Tibial nerve (tissue), 4 donors: Measurements from ENCODE around the gene PKHD1.

Source experiments
- EP300 ChIP-seq, 2 donors: sonication (generic); formaldehyde crosslinking; IDR thresholded peaks; one replicate each; pipeline ENCODE4 v1.6.1; 2017; ENCODE audit warnings: antibody characterized with exemption in 2 of 2, mild to moderate bottlenecking in 1 of 2
- TF ChIP-seq, protein P1 (sequence below), 5 experiments: fragments of 200-600 bp in 3 of 5; fragments of 450-650 bp in 2 of 5; sonication (generic) in 3 of 5; IDR thresholded peaks; one replicate each; pipeline ENCODE4 v1.5.1; 2016 to 2019; ENCODE audit warnings: antibody characterized with exemption in 5 of 5, mild to moderate bottlenecking in 3 of 5, moderate library complexity in 2 of 5

DNA sequence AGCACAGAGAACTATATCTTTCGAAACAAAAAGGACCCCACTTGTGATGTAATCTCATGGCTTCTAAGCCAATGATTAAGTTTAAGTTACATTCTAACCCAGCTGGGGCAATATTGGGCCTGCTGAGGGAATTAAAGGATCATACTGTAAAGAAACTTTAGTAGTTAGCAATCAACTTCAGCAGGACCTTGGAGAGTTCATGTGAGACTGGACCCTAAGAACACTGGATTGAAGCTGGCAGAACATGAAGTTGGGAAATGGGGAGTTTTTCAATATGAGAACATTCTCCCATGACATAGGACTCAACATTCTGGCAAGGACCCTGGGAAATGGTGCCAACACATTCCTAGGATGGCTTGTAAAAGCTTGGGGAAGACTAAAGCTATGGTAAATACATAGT lies 516.2 kb downstream of the PKHD1 start:
- TF ChIP-seq, protein P1, sequence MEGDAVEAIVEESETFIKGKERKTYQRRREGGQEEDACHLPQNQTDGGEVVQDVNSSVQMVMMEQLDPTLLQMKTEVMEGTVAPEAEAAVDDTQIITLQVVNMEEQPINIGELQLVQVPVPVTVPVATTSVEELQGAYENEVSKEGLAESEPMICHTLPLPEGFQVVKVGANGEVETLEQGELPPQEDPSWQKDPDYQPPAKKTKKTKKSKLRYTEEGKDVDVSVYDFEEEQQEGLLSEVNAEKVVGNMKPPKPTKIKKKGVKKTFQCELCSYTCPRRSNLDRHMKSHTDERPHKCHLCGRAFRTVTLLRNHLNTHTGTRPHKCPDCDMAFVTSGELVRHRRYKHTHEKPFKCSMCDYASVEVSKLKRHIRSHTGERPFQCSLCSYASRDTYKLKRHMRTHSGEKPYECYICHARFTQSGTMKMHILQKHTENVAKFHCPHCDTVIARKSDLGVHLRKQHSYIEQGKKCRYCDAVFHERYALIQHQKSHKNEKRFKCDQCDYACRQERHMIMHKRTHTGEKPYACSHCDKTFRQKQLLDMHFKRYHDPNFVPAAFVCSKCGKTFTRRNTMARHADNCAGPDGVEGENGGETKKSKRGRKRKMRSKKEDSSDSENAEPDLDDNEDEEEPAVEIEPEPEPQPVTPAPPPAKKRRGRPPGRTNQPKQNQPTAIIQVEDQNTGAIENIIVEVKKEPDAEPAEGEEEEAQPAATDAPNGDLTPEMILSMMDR (IDR thresholded peaks at IDR 0.05) = no peak
- TF ChIP-seq EP300 (IDR thresholded peaks at IDR 0.05) = no peak
